ACC112 (cell line): ENCODE measurements around the gene DGCR8.

ENCODE experiments used
- H2AFZ ChIP-seq: fragments of 200-600 bp; sonication (generic); one replicate; pipeline ENCODE4 v1.6.0; 2017; ENCODE audit warnings: antibody characterized with exemption, low read length; ENCODE audit not compliant: unreplicated experiment
- H3K27ac ChIP-seq: fragments of 200-600 bp; sonication (generic); 2 replicates; pipeline ENCODE4 v1.5.1; 2014; ENCODE audit warnings: low read depth, mild to moderate bottlenecking, antibody characterized with exemption, low read length, moderate library complexity
- H3K27me3 ChIP-seq: fragments of 200-600 bp; sonication (generic); 2 replicates; pipeline ENCODE4 v1.6.1; 2014; ENCODE audit warnings: mild to moderate bottlenecking, antibody characterized with exemption, low read length, moderate library complexity, mixed read lengths; ENCODE audit not compliant: insufficient read depth
- H3K36me3 ChIP-seq: fragments of 200-600 bp; sonication (generic); 2 replicates; pipeline ENCODE4 v1.6.1; 2016; ENCODE audit warnings: mild to moderate bottlenecking, antibody characterized with exemption, low read length, moderate library complexity, mixed read lengths; ENCODE audit not compliant: insufficient read depth
- H3K4me1 ChIP-seq: fragments of 200-600 bp; sonication (generic); one replicate; pipeline ENCODE4 v1.6.1; 2016; ENCODE audit warnings: low read length, mixed read lengths; ENCODE audit not compliant: insufficient read depth, unreplicated experiment, control insufficient read depth
- H3K4me3 ChIP-seq: fragments of 200-600 bp; sonication (generic); 2 replicates; pipeline ENCODE4 v1.5.1; 2014; ENCODE audit warnings: mild to moderate bottlenecking, low read depth, low read length
- H3K79me2 ChIP-seq: fragments of 200-600 bp; sonication (generic); one replicate; pipeline ENCODE4 v1.6.0; 2016; ENCODE audit warnings: low read length; ENCODE audit not compliant: control insufficient read depth, unreplicated experiment, insufficient read depth

Gene DGCR8

DNA sequence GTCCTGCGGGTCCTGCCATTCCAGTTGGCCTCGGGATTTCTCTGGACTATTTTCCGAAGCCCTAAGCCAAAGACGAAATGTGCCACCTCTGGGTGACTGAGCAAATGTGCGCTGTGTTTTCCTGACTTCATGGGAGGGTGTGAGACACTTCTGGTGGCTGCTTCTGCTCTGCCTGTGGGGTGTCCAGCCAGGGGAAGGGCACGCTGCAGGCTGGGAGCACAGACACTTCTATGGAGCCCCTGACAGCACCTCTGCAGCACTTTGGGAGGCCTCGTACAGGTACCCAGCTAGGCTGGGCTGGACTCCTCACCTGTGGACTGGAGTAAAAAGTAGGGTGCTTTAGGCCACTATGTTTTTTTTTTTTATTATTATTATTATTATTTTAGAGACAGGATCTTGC lies 41.5 kb upstream of the DGCR8 start:
- no peaks in the 10 kb centered on the region for H3K4me1 ChIP-seq
- H3K36me3 ChIP-seq, result no peaks in the 10 kb centered on the region
- H2AFZ ChIP-seq, result no peak overlapping the region
- H3K4me3 ChIP-seq, result no peak overlapping the region
- no peak overlapping the region for H3K27ac ChIP-seq
- H3K27me3 ChIP-seq, result no peaks in the 10 kb centered on the region
- H3K79me2 ChIP-seq, result no peaks in the 10 kb centered on the region

DNA sequence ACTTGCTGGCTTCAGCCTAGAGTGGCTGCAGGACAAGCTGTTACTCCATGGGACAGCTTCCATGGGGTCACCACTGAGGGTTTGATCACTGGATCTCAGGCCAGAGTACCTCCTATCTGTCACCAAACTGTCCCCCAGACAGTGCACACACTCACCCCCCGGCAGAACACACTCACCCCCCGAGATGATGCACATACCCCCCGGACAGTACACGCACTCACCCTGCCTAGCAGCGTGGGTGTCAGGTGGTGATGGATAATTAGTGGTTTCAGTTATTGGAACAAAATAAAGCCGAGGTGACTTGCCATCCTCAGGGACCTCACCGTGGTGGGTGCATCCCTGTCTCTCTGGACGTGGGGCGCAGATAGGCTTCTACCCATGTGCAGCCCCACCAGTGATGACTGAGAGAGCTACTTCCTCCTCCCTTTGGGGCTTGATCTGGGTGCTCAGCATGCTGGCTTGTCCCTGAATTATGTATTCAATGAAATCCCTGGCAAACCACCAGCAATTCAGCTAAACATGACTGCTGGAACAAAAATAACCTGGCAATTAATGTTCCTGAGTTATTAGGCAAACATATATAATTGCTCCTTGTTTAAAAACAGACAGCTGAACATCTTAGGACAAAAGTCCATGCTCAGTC lies 40.2 kb upstream of the DGCR8 start:
- Histone ChIP-seq H2AFZ (no peak overlapping the region), H3K79me2 (no peaks in the 10 kb centered on the region), H3K27me3 (no peaks in the 10 kb centered on the region), H3K4me3 (no peak overlapping the region), H3K27ac (no peak overlapping the region), H3K36me3 (no peaks in the 10 kb centered on the region), H3K4me1 (no peaks in the 10 kb centered on the region)

DNA sequence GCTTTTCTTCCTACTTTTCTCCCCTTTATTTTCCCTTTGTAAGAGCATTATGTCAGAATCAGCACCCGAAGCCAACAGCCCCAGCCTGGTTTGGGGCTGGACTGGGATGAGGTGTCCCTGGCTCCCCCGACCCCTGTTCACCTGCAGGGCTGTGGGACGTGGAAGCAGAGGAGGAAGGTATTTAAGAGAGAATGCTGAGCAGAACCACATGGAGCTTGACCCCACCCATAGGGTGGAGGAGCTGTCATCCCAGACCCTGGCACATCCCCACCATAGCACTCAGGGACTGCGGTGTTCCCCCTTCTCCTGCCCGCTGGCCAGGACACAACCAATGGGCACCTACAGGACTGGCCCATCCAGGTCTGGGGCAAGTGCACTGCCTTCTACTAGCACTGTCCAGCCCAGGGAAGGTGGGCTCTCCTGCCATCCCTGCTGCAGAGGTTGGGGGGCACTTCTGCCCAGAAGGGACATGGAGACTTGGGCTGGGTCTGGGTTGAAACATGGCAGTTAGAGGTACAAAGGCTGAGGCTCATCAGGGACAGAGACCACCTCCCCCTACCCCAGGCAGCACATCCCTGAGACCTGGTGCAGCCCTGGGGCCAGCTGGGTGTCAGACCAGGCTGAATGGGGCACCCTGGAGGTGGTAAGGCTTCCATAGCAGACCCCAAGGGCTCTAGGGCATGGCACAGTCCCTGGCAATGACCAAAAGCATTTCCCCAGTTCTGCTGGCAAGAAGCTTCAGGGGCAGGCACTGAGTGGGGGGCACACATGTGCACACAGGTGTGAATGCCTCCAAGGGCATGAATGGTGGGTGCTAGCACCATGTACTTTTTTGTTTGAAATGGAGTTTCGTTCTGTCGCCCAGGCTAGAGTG lies 39.5 kb upstream of the DGCR8 start:
- no peak overlapping the region for H2AFZ ChIP-seq
- H3K4me1 ChIP-seq, result no peaks in the 10 kb centered on the region
- no peak overlapping the region for H3K4me3 ChIP-seq
- no peaks in the 10 kb centered on the region for H3K79me2 ChIP-seq
- H3K27ac ChIP-seq, result no peak overlapping the region
- no peaks in the 10 kb centered on the region for H3K36me3 ChIP-seq
- H3K27me3 ChIP-seq, result no peaks in the 10 kb centered on the region

DNA sequence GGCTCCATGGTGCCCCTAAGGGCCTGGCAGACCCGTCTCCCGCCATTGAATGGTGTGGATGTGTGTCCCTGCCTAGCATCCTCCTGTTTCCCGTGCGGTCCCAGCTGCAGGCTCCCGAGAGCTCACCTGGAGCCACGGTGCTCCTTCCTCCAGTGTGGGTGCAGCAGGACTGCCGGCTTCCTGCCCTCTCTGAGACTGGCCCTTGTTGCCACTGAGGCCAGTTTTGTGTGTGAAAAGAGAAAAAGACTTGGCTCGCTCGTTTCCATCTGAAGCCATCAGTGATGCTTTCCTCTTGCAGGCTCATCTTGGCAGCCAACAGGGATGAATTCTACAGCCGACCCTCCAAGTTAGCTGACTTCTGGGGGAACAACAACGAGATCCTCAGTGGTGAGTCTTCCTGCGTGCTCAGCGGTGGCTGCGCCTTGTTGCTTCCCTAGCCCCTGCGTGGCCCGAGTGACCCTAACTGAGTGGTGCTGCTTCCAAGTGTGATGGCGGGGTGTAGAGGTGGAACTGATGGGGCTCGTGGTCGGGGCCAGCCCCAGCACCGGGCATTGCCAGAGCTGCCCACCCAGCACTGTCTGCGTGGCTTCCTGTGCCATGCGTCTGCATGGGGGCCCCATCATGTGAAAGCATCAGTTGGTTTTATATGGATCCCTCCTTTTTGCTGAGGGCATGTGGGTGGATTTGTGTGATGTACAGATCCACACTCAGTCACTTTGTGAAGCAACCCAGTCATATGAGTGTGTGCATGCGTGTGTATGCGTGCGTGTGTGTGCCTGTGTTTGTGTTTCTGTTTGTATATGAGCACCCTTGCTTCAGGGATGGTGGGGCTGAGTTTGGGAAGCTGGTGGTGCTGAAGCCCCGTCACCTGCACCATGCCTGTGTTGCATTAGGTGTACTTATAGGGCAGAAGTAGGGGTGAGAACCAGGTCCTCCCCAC lies 36.7 kb upstream of the DGCR8 start:
- no peak overlapping the region for H2AFZ ChIP-seq
- H3K4me3 ChIP-seq, result no peak overlapping the region
- H3K27me3 ChIP-seq, result no peaks in the 10 kb centered on the region
- peaks cover 4% of the 10 kb centered on the region for H3K36me3 ChIP-seq
- H3K4me1 ChIP-seq, result no peaks in the 10 kb centered on the region
- no peaks in the 10 kb centered on the region for H3K79me2 ChIP-seq
- H3K27ac ChIP-seq, result no peak overlapping the region

DNA sequence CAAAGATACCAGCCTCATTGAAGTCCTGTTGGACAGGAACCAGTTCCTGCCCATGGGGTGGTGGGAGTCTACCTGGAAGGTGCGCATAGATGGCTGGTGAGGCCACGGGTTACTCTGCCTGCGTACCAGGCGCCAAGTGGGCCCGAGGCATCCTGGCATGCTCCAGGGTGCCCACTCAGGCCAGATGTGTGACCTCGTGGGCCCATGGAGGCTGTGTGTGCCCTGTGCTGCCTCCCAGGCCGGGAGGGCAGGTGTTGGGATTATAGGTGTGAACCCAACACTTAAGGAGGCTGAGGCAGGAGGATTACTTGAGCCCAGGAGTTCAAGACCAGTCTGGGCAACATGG lies 36.1 kb upstream of the DGCR8 start:
- Histone ChIP-seq H3K4me3 (no peak overlapping the region), H2AFZ (no peak overlapping the region), H3K4me1 (no peaks in the 10 kb centered on the region), H3K27ac (no peak overlapping the region), H3K36me3 (peaks cover 4% of the 10 kb centered on the region), H3K79me2 (no peaks in the 10 kb centered on the region), H3K27me3 (no peaks in the 10 kb centered on the region)

DNA sequence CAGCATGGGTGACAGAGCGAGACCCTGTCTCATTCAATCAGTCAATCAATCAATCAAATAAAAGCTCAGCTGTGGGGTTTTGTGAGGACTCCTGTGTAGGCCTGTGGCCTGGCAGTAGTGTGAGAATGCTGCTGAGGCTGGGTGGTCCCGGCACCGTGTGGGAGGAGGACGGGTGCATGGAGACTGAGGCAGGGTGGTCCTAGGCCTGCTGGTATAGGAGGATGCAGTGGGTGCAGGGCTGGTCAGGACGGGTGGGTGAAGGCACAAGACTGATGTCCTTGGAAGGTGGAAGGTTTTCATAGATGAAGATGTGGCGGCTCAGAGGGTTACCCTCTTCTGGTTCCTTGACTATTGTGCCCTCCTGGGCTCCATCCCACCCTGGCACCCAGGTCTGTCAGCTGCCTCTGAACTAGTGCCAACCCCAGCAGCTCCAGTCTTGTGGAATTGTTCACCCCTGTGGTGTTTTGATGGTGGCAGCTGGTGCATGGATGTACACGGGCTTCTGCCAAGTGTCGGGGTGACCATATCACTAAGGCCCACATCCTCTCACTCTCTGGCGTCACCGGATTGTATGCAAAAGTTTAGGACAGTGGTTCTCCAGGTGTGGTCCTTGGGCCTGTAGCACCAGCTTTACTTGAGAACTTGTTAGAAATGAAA lies 35.4 kb upstream of the DGCR8 start:
- Histone ChIP-seq H3K4me1 (no peaks in the 10 kb centered on the region), H3K27ac (no peak overlapping the region), H2AFZ (no peak overlapping the region), H3K36me3 (peaks cover 4% of the 10 kb centered on the region), H3K4me3 (no peak overlapping the region), H3K79me2 (no peaks in the 10 kb centered on the region), H3K27me3 (no peaks in the 10 kb centered on the region)

DNA sequence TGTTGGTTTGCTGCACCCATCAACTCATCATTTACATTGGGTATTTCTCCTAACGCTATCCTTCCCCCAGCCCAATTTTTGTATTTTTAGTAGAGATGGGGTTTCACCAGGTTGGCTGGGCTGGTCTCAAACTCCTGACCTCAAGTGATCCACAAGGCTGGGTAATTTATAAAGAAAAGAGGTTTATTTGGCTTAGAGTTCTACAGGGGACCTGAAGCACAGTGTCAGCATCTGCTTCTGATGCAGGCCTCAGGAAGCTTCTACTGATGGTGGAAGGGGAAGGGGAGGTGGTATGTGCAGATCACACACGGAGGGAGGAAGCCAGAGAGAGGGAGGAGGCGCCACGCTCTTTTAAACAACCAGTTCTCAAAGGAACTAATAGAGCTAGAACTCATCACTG lies 33.3 kb upstream of the DGCR8 start:
- no peaks in the 10 kb centered on the region for H3K4me1 ChIP-seq
- H3K79me2 ChIP-seq, result no peaks in the 10 kb centered on the region
- peaks cover 4% of the 10 kb centered on the region for H3K36me3 ChIP-seq
- H3K27ac ChIP-seq, result no peak overlapping the region
- H2AFZ ChIP-seq, result no peak overlapping the region
- H3K4me3 ChIP-seq, result no peak overlapping the region
- H3K27me3 ChIP-seq, result no peaks in the 10 kb centered on the region

DNA sequence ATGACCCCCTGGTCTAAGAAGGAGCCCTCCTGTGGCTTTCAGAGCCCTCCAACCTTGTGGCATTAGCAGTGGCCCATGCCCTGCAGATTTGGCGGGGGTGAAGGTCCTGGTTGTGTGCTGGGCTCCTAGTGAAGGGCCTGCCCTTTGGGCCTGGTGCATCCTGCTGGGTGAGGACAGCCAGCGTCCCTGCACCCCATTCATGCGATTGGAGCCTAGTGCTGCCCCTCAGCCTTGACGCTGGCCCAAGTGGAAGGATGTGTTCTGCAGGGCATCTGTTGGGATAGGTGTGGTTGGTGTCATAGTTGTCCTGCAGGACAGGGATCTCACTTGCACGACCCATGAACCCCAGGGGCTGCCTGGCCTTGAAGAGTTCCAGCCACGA lies 28.1 kb upstream of the DGCR8 start:
- peaks cover 4% of the 10 kb centered on the region for H3K36me3 ChIP-seq
- no peak overlapping the region for H3K4me3 ChIP-seq
- no peak overlapping the region for H3K27ac ChIP-seq
- H3K79me2 ChIP-seq, result no peaks in the 10 kb centered on the region
- no peaks in the 10 kb centered on the region for H3K27me3 ChIP-seq
- no peaks in the 10 kb centered on the region for H3K4me1 ChIP-seq
- H2AFZ ChIP-seq, result no peak overlapping the region

DNA sequence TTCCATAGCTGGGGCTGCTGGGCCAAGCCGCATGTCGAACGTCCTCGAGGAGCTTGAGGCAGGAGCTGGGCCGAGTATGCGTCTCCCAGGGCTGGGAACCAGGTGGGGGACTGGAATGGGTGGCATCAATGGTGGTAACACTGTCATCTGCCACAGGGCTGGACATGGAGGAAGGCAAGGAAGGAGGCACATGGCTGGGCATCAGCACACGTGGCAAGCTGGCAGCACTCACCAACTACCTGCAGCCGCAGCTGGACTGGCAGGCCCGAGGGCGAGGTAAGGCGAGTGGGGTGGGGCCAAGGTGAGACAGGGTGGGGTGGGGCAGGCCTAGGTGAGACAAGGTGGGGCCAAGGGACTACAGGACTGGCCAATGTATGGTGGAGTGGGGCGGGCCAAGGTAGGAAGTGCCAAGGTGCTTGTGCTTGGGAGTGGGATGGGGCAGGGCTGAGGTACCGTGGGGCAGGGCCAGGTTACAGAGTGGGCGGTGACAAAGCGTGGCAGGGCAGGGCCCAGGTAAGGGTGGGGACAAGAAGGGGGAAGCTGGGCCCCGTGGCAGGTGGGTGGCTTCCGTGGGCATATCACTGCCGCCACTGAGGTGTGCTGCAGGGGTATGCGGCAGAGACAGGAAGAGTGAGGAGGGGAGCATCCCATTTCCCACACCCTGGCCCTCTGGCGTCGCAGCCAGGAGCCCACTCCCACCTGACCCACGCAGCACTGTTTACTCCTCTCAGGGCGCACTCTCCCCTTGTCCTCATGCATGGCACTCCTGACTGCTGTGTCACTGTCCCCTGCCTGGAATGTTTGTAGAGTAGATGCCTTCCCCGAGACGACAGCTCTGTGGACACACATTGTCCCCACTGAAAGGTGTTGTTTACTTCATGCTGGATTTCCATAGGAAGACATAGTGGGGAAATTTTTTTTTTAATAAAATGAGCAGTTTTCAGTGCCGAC lies 27.5 kb upstream of the DGCR8 start:
- no peak overlapping the region for H2AFZ ChIP-seq
- no peaks in the 10 kb centered on the region for H3K4me1 ChIP-seq
- H3K36me3 ChIP-seq, result peaks cover 1% of the 10 kb centered on the region
- no peaks in the 10 kb centered on the region for H3K27me3 ChIP-seq
- H3K4me3 ChIP-seq, result no peak overlapping the region
- no peak overlapping the region for H3K27ac ChIP-seq
- no peaks in the 10 kb centered on the region for H3K79me2 ChIP-seq
